GM19328 (cell line): ENCODE data around the gene MYO3B.

Source experiments
- ATAC-seq: cut with Tn5 transposase; IDR thresholded peaks from one replicate; pipeline ENCODE4 v1.9.1; 2021; ENCODE audit warnings: mild to moderate bottlenecking, moderate library complexity; ENCODE audit not compliant: unreplicated experiment

MYO3B gene

GRCh38 chr2:170162271-170162632, 15.7 kb upstream of the MYO3B start:
- ATAC-seq, result no peak

- no peak for ATAC-seq
Measured at GRCh38 chr2:170163411-170164065, 14.4 kb upstream of the MYO3B start.

GRCh38 chr2:170165129-170165528, 12.8 kb upstream of the MYO3B start:
- no peak for ATAC-seq

GRCh38 chr2:170166735-170167134, 11.2 kb upstream of the MYO3B start:
- no peak for ATAC-seq

- no peak for ATAC-seq
Measured at GRCh38 chr2:170170281-170171040, 7.5 kb upstream of the MYO3B start.

GRCh38 chr2:170176212-170176611, 1.7 kb upstream of the MYO3B start:
- no peak for ATAC-seq

- ATAC-seq, result peak; percentile 72
Measured at GRCh38 chr2:170180031-170180566, 2.2 kb downstream of the MYO3B start.

- ATAC-seq, result no peak
Measured at GRCh38 chr2:170181602-170182001, 3.7 kb downstream of the MYO3B start.

GRCh38 chr2:170185319-170185718, 7.4 kb downstream of the MYO3B start:
- no peak for ATAC-seq

- no peak for ATAC-seq
Measured at GRCh38 chr2:170189757-170190156, 11.8 kb downstream of the MYO3B start.

- ATAC-seq, result no peak
Measured at GRCh38 chr2:170190172-170190571, 12.2 kb downstream of the MYO3B start.

GRCh38 chr2:170191166-170191866, 13.4 kb downstream of the MYO3B start:
- ATAC-seq, result no peak

GRCh38 chr2:170196963-170197362, 19.0 kb downstream of the MYO3B start:
- no peak for ATAC-seq

GRCh38 chr2:170201275-170201674, 23.3 kb downstream of the MYO3B start:
- ATAC-seq, result no peak

- no peak for ATAC-seq
Measured at GRCh38 chr2:170201734-170202393, 23.9 kb downstream of the MYO3B start.

GRCh38 chr2:170202437-170202836, 24.5 kb downstream of the MYO3B start:
- no peak for ATAC-seq

- no peak for ATAC-seq
Measured at GRCh38 chr2:170204298-170204951, 26.5 kb downstream of the MYO3B start.

GRCh38 chr2:170206246-170206645, 28.3 kb downstream of the MYO3B start:
- no peak for ATAC-seq

GRCh38 chr2:170206805-170207407, 29.0 kb downstream of the MYO3B start:
- no peak for ATAC-seq

- no peak for ATAC-seq
Measured at GRCh38 chr2:170207901-170208300, 30.0 kb downstream of the MYO3B start.
